ENCODE data around the gene FAM151B.
"Not testable (repeated sequence)": the region's sequence is repeated elsewhere in the genome, so short reads cannot be mapped to it uniquely, and the experiment has no call there.

The FAM151B gene

DNA sequence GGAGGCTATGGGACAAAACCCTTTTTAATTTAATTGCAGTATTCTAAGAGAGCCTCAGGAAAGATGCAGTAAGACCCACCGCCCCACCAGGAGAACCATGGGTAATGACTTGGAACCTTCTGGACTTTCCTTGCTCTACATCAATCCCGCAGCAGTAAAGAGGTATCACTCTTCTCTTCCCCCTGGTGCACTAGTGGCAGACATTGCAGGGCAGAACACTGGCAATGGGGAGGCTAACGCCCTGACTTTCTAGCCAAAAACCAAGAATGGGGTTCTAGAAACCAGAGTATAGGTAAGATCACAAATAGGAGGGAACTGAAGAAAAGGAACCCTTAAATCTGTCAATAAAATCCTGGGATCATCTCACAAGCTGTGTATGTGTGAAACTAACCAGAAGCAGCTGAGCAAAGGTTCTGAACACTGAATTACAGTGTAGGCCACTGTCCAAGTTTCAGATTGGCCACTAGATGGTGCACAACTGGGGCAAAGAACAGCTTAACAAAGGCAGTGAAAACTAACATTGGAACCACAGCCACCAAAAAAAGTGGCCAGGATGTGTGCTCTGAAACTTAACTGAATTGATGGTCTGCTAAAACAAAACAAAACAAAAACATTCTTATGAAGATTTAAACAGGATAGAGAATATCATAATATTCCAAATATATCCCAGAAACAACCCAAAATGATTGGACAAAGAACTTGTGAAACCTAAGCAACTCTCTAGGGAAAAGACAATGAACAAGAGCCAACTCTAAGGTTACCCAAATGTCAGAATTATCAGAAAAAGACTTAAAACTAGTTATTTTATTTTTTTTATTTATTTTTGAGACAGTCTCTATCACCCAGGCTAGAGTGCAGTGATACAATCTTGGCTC, 6.6 kb upstream of the FAM151B start:
- H3K27me3 ChIP-seq (ENCODE audit: control insufficient read depth, insufficient read depth, low read length) = no peaks in the 10 kb centered on the region
- H3K4me3 ChIP-seq (ENCODE audit: low read length) = no peak overlapping the region
- H3K27ac ChIP-seq (ENCODE audit: low read depth, low read length) = no peak overlapping the region
- no peaks in the 10 kb centered on the region for H3K4me1 ChIP-seq (ENCODE audit: control insufficient read depth, insufficient read depth, low read length)
- no peak overlapping the region for H3K9ac ChIP-seq (ENCODE audit: low read length)
- H3K36me3 ChIP-seq (ENCODE audit: control insufficient read depth, insufficient read depth, low read length) = peaks cover 2% of the 10 kb centered on the region

DNA sequence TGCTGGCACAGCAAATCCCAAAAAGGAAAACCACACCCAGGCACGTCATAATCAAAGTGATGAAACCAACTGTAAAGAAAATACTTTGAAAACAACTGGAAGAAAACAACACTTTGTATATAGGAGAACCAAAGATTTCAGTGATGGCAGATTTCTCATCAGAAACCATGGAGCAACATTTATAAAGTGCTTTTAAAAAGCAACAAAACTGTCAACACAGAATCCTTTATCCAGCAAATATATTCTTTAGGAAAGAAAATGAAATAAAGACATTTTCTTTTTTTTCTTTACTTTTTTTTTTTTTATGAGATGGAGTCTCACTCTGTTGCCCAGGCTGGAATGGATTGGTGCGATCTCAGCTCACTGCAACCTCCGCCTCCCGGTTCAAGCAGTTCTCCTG, 5.3 kb upstream of the FAM151B start:
- H3K9ac ChIP-seq (ENCODE audit: low read length) = no peak overlapping the region
- peaks cover 2% of the 10 kb centered on the region for H3K36me3 ChIP-seq (ENCODE audit: control insufficient read depth, insufficient read depth, low read length)
- H3K27ac ChIP-seq (ENCODE audit: low read depth, low read length) = no peak overlapping the region
- no peak overlapping the region for H3K4me3 ChIP-seq (ENCODE audit: low read length)
- no peaks in the 10 kb centered on the region for H3K4me1 ChIP-seq (ENCODE audit: control insufficient read depth, insufficient read depth, low read length)
- no peaks in the 10 kb centered on the region for H3K27me3 ChIP-seq (ENCODE audit: control insufficient read depth, insufficient read depth, low read length)

DNA sequence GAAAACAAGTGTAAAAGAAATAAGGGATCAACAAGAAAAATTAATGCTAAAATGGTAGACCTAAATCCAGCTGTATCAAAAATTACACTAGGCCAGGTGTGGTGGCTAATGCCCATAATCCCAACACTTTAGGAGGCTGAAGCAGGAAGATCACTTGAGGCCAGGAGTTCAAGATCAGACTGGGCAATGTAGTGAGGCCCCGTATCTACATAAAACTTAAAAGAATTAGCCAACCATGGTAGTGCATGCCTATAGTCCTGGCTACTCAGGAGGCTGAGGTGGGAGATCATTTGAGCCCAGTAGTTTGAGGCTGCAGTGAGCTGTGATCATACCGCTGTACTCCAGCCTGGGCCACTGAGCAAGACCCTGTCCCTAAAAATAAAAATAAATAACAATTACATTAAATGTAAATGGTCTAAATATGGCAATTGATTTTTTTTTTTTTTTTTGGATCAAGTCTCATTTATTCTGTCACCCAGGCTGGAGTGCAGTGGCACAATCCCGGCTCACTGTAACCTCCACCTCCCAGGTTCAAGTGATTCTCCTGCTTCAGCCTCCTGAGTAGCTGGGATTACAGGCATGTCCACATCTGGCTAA, 4.2 kb upstream of the FAM151B start:
- no peak overlapping the region for H3K9ac ChIP-seq (ENCODE audit: low read length)

DNA sequence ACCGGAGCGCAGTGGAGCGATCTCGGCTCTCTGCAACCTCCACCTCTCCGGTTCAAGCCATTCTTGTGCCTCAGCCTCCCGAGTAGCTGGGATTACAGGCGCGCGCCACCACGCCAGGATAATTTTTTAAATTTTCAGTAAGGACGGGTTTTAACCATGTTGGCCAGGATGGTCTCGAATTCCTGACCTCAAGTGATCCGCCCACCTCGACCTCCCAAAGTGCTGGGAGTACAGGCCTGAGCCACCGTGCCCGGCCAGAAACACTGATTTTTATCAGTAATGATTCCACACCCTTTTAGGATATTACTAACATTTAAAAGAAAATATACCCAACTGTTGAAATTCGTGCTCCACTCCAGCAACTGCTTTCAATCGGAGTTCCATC, 464 bp upstream of the FAM151B start:
- Histone ChIP-seq H3K27ac (ENCODE audit: low read depth, low read length) (peak overlapping the region; percentile 56), H3K4me3 (ENCODE audit: low read length) (peak overlapping the region; percentile 87), H3K27me3 (ENCODE audit: control insufficient read depth, insufficient read depth, low read length) (no peaks in the 10 kb centered on the region), H3K9ac (ENCODE audit: low read length) (no peak overlapping the region), H3K36me3 (ENCODE audit: control insufficient read depth, insufficient read depth, low read length) (no peaks in the 10 kb centered on the region), H3K4me1 (ENCODE audit: control insufficient read depth, insufficient read depth, low read length) (no peaks in the 10 kb centered on the region)

More for the DNA sequence above, 4.2 kb upstream of the FAM151B start:
- Histone ChIP-seq H3K4me1 (ENCODE audit: control insufficient read depth, insufficient read depth, low read length) (no peaks in the 10 kb centered on the region), H3K27ac (ENCODE audit: low read depth, low read length) (no peak overlapping the region), H3K27me3 (ENCODE audit: control insufficient read depth, insufficient read depth, low read length) (no peaks in the 10 kb centered on the region), H3K4me3 (ENCODE audit: low read length) (no peak overlapping the region), H3K36me3 (ENCODE audit: control insufficient read depth, insufficient read depth, low read length) (peaks cover 2% of the 10 kb centered on the region)

DNA sequence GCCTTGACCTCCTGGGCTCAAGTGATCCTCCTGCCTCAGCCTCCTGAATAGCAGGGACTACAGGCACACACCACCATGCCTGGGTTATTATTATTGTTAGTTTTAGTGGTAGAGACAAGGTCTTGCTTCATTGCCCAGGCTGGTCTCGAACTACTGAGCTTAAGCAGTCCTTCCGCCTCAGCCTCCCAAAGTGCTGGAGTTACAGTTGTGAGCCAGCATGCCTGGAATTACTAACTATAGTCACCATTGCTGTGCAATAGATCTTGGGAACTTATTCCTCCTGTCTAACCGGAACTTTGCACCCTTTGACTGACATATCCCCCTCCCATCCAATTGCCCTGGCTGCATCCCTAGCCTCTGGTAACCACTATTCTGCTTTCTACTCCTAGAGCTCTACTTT, 3.4 kb downstream of the FAM151B start:
- Histone ChIP-seq H3K9ac (ENCODE audit: low read length) (no peak overlapping the region), H3K36me3 (ENCODE audit: control insufficient read depth, insufficient read depth, low read length) (no peaks in the 10 kb centered on the region), H3K27me3 (ENCODE audit: control insufficient read depth, insufficient read depth, low read length) (no peaks in the 10 kb centered on the region), H3K4me3 (ENCODE audit: low read length) (no peak overlapping the region), H3K4me1 (ENCODE audit: control insufficient read depth, insufficient read depth, low read length) (no peaks in the 10 kb centered on the region), H3K27ac (ENCODE audit: low read depth, low read length) (no peak overlapping the region)

DNA sequence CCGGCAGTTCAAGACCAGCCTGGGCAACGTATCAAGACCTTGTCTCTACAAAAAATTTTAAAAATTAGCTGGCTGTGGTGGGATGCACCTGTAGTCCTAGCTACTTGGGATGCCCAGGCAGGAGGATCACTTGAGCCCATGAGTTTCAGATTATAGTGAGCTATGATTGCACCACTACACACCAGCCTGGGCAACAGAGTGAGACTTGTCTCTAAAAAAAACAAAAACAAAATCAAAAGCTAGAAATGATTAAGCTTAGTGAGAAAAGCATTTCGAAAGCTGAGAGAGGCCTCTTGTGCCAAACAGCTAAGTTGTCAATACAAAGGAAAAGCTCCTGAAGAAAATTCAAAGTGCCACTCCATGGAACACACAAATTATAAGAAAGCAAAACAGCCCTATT, 4.8 kb downstream of the FAM151B start:
- H3K9ac ChIP-seq (ENCODE audit: low read length) = no peak overlapping the region
- H3K27me3 ChIP-seq (ENCODE audit: control insufficient read depth, insufficient read depth, low read length) = no peaks in the 10 kb centered on the region
- no peaks in the 10 kb centered on the region for H3K36me3 ChIP-seq (ENCODE audit: control insufficient read depth, insufficient read depth, low read length)
- H3K4me3 ChIP-seq (ENCODE audit: low read length) = no peak overlapping the region
- no peak overlapping the region for H3K27ac ChIP-seq (ENCODE audit: low read depth, low read length)
- no peaks in the 10 kb centered on the region for H3K4me1 ChIP-seq (ENCODE audit: control insufficient read depth, insufficient read depth, low read length)

DNA sequence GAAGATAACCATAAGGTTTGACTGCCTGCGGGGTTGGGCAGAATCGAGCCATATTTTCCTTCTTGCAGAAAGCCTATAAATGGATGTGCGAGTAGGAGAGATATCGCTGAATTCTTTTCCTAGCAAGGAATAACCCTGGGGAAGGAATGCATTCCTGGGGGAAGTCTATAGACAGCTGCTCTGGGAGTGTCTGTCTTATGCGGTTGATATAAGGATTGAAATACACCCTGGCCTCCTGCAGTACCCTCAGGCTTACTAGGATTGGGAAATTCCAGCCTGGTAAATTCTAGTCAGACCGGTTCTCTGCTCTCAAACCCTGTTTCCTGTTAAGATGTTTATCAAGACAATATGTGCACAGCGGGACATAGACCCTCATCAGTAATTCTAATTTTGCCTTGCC, 5.5 kb downstream of the FAM151B start:
- H3K36me3 ChIP-seq (ENCODE audit: control insufficient read depth, insufficient read depth, low read length); H3K27me3 ChIP-seq (ENCODE audit: control insufficient read depth, insufficient read depth, low read length); H3K27ac ChIP-seq (ENCODE audit: low read depth, low read length); H3K9ac ChIP-seq (ENCODE audit: low read length); H3K4me1 ChIP-seq (ENCODE audit: control insufficient read depth, insufficient read depth, low read length); H3K4me3 ChIP-seq (ENCODE audit: low read length): not testable (repeated sequence)

DNA sequence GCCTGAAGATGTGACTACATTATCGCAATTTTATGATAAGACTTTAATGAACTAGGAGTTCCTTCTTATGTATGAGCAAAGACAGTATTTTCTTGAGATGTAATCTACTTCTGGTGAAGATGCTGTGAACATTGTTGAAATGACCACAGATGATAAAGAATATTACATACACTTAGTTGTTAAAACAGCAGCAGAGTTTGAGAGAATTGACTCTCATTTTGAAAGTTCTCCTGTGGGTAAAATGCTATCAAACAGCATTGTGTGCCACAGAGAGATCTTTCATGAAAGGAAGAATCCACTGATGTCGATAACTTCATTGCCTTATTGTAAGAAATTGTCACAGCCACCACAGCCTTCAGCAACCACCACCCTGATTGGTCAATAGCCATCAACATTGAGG, 8.0 kb downstream of the FAM151B start:
- H3K27ac ChIP-seq (ENCODE audit: low read depth, low read length) = no peak overlapping the region
- H3K27me3 ChIP-seq (ENCODE audit: control insufficient read depth, insufficient read depth, low read length) = no peaks in the 10 kb centered on the region
- H3K9ac ChIP-seq (ENCODE audit: low read length) = no peak overlapping the region
- no peaks in the 10 kb centered on the region for H3K4me1 ChIP-seq (ENCODE audit: control insufficient read depth, insufficient read depth, low read length)
- H3K4me3 ChIP-seq (ENCODE audit: low read length) = no peak overlapping the region
- H3K36me3 ChIP-seq (ENCODE audit: control insufficient read depth, insufficient read depth, low read length) = no peaks in the 10 kb centered on the region

DNA sequence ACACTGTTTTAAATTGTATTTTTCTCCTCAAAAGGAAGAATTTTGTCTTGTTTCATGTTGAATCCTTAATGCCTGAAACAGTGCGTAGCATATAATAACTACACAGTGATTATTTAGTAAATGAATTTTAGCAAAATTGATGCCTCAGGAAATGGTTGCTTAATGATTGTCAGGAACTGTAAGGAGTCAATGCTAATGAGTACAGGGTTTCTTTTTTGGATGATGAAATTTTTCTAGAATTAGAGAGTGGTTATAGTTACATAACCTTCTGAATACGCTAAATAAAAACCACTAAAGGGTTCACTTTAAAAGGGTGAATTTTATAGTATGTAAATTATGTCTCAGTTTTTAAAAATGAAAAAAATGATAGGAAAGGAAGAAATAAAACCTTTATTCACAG, 14.9 kb downstream of the FAM151B start:
- Histone ChIP-seq H3K4me3 (ENCODE audit: low read length) (no peak overlapping the region), H3K9ac (ENCODE audit: low read length) (no peak overlapping the region), H3K4me1 (ENCODE audit: control insufficient read depth, insufficient read depth, low read length) (no peaks in the 10 kb centered on the region), H3K27me3 (ENCODE audit: control insufficient read depth, insufficient read depth, low read length) (no peaks in the 10 kb centered on the region), H3K27ac (ENCODE audit: low read depth, low read length) (no peak overlapping the region), H3K36me3 (ENCODE audit: control insufficient read depth, insufficient read depth, low read length) (no peaks in the 10 kb centered on the region)

DNA sequence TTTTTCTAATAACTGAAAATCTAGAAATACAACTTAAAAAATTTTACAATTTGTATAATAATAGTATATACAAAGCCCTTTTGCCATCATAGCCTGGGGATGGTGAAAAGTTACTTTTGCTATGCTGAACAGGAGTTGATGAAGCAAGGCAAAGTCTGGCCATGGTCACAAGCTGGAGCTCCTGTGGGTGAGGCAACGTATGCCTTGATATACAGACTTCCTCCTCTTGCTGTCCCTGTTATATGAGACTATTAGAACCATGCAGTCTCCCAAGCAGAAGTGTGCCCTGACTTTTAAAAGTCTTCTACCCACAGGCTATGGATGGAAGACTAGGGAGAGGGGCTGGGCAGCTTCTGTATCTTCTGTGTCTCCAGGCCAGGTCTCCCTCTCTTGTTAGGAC, 15.7 kb downstream of the FAM151B start:
- no peaks in the 10 kb centered on the region for H3K4me1 ChIP-seq (ENCODE audit: control insufficient read depth, insufficient read depth, low read length)
- no peaks in the 10 kb centered on the region for H3K36me3 ChIP-seq (ENCODE audit: control insufficient read depth, insufficient read depth, low read length)
- H3K4me3 ChIP-seq (ENCODE audit: low read length) = no peak overlapping the region
- H3K27ac ChIP-seq (ENCODE audit: low read depth, low read length) = no peak overlapping the region
- no peak overlapping the region for H3K9ac ChIP-seq (ENCODE audit: low read length)
- H3K27me3 ChIP-seq (ENCODE audit: control insufficient read depth, insufficient read depth, low read length) = no peaks in the 10 kb centered on the region

DNA sequence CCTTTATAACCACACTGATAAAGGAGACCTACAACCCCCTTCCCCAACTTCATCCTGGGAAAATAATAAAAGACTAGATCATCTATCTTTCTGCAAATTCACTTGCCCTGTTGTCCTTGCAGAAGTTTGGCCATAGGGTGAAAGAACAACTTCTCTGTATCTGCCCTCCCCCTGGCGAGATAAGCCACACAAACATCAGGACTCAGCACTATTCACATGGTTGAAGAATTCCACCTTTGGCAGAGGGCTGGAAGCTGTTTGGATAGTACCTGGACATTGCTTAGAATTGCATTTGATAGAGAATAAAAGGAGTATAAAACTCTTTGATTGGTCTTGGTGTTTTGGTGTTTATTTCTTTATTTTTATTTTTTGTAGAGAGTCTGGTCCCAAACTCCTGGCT, 16.9 kb downstream of the FAM151B start:
- no peak overlapping the region for H3K4me3 ChIP-seq (ENCODE audit: low read length)
- no peak overlapping the region for H3K27ac ChIP-seq (ENCODE audit: low read depth, low read length)
- no peaks in the 10 kb centered on the region for H3K27me3 ChIP-seq (ENCODE audit: control insufficient read depth, insufficient read depth, low read length)
- no peaks in the 10 kb centered on the region for H3K36me3 ChIP-seq (ENCODE audit: control insufficient read depth, insufficient read depth, low read length)
- no peak overlapping the region for H3K9ac ChIP-seq (ENCODE audit: low read length)
- H3K4me1 ChIP-seq (ENCODE audit: control insufficient read depth, insufficient read depth, low read length) = no peaks in the 10 kb centered on the region

DNA sequence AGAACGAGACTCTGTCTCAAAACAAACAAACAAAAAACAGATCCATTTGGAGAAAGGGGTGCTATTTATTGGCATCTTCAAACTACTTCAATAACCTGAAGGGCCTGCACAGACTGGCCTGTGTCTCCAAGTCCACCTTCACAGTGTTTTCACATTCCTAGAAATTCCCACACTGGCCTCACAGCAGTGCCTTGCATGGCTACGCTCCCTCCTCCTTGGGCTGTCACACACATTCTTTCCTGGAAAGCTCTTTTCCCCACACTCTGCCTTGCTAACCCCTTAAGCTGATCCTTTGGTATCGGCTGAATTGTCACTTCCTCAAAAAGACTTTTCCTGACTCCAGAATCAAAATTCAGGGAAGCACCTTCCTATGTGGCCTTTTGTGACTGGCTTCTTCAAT, 19.8 kb downstream of the FAM151B start:
- no peaks in the 10 kb centered on the region for H3K27me3 ChIP-seq (ENCODE audit: control insufficient read depth, insufficient read depth, low read length)
- H3K4me3 ChIP-seq (ENCODE audit: low read length) = no peak overlapping the region
- H3K27ac ChIP-seq (ENCODE audit: low read depth, low read length) = no peak overlapping the region
- H3K4me1 ChIP-seq (ENCODE audit: control insufficient read depth, insufficient read depth, low read length) = no peaks in the 10 kb centered on the region
- H3K36me3 ChIP-seq (ENCODE audit: control insufficient read depth, insufficient read depth, low read length) = no peaks in the 10 kb centered on the region
- H3K9ac ChIP-seq (ENCODE audit: low read length) = no peak overlapping the region

DNA sequence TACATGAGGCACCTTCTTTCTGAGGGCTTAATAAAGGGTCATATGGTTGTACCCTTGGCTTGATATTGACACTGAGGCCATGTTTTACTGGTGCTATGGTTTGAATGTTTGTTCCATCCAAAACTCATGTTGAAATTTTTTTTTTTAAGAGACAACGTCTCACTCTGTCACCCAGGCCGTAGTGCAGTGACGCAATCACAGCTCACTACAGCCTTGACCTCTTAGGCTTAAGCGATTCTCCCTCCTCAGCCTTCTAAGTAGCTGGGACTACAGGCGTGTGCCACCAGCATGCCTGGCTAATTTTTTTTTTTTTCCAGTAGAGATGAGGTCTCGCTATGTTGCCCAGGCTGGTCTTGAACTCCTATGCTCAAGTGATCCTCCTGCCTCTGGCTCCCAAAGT, 20.9 kb downstream of the FAM151B start:
- H3K27me3 ChIP-seq (ENCODE audit: control insufficient read depth, insufficient read depth, low read length) = no peaks in the 10 kb centered on the region
- no peaks in the 10 kb centered on the region for H3K4me1 ChIP-seq (ENCODE audit: control insufficient read depth, insufficient read depth, low read length)
- H3K27ac ChIP-seq (ENCODE audit: low read depth, low read length) = no peak overlapping the region
- no peak overlapping the region for H3K9ac ChIP-seq (ENCODE audit: low read length)
- no peak overlapping the region for H3K4me3 ChIP-seq (ENCODE audit: low read length)
- no peaks in the 10 kb centered on the region for H3K36me3 ChIP-seq (ENCODE audit: control insufficient read depth, insufficient read depth, low read length)

Measured in rectal smooth muscle tissue (tissue), 1 donor.